A673 (cell line): ENCODE data around the gene CACNG3.
A peak's percentile ranks its signal among the peaks of the same experiment; 100 is the strongest.

Experiments used
- EZH2 ChIP-seq: fragments of 200-600 bp; sonication (generic); IDR thresholded peaks from 2 replicates; pipeline ENCODE4 v1.6.1; 2017; ENCODE audit warnings: borderline replicate concordance, low read depth, mild to moderate bottlenecking, mixed read lengths, antibody characterized with exemption, low read length; ENCODE audit not compliant: poor library complexity, severe bottlenecking
- TF ChIP-seq, protein P1 (sequence below): fragments of 300-800, 200-600 bp; sonication (generic); conservative IDR thresholded peaks from 2 replicates; pipeline ENCODE4 v1.5.1; 2017; ENCODE audit warnings: low read depth, mild to moderate bottlenecking, antibody characterized with exemption, low read length, moderate library complexity, mixed read lengths

DNA sequence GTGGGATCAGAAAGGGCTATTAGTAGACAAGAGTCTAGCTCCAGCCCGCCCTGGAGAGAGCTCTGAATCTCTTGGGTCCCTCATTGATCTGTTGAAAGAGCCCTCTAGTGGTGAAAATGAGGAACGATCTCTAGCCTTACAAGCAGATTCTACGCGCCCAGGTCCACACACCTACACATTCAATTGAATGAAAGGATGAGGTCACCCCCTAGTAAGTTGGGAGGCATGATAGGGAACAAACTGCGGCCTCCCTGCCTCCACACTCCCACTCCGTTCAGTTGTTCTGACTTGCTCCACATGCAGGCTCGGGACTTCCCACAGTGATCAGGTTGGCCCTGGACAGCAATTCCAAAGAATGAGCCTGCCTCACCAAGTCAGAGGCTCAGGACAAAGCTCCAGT lies 2.9 kb upstream of the CACNG3 start:
- TF ChIP-seq, protein P1, sequence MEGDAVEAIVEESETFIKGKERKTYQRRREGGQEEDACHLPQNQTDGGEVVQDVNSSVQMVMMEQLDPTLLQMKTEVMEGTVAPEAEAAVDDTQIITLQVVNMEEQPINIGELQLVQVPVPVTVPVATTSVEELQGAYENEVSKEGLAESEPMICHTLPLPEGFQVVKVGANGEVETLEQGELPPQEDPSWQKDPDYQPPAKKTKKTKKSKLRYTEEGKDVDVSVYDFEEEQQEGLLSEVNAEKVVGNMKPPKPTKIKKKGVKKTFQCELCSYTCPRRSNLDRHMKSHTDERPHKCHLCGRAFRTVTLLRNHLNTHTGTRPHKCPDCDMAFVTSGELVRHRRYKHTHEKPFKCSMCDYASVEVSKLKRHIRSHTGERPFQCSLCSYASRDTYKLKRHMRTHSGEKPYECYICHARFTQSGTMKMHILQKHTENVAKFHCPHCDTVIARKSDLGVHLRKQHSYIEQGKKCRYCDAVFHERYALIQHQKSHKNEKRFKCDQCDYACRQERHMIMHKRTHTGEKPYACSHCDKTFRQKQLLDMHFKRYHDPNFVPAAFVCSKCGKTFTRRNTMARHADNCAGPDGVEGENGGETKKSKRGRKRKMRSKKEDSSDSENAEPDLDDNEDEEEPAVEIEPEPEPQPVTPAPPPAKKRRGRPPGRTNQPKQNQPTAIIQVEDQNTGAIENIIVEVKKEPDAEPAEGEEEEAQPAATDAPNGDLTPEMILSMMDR: peak; percentile 80
- TF ChIP-seq EZH2: no peak
